GM12878 (cell line): Measurements from ENCODE around the gene UBE2C. TPM values are rescaled to one million over a fixed set of nuclear protein-coding genes. Genes with fewer than 3 reads are reported as not detected.

Experiments
- ATAC-seq: fragments of 200-7000 bp; cut with Tn5 transposase; 3 replicates; pipeline ENCODE4 v1.9.1; 2020; ENCODE audit warnings: mild to moderate bottlenecking, moderate library complexity
- BruUV-seq: library from RNA; stranded (reverse); fragments of 400-500 nt; replicated peaks from 2 replicates; lab custom pipeline; 2021; lab: Mats Ljungman, UMichigan
- CTCF ChIA-PET: fragments of 300-600 bp; sonication (Branson Sonifier 250); formaldehyde crosslinking; extraction: SDS; loops from one replicate; lab custom pipeline; 2021; ENCODE audit warnings: inconsistent platforms; lab: Yijun Ruan, JAX
- POLR2A ChIA-PET: fragments of 350-600 bp; formaldehyde crosslinking; extraction: SDS; loops from one replicate; lab custom pipeline; 2021; ENCODE audit warnings: inconsistent platforms; lab: Charles Lee
- RAD21 ChIA-PET: fragments of 300-600 bp; sonication (Branson Sonifier 250); formaldehyde crosslinking; loops from one replicate; lab custom pipeline; 2023; ENCODE audit warnings: antibody characterized with exemption; ENCODE audit not compliant: unreplicated experiment; lab: Charles Lee
- SMC1A ChIA-PET: fragments of 300-600 bp; sonication (Branson Sonifier 250); formaldehyde crosslinking; loops from one replicate; lab custom pipeline; 2023; ENCODE audit not compliant: unreplicated experiment, uncharacterized antibody; lab: Charles Lee
- DNase-seq: peaks from one replicate; pipeline ENCODE4 v3.0.0-alpha.2; 2011; ENCODE audit warnings: low read depth, low spot score
- FAIRE-seq: peaks from 3 replicates; lab custom pipeline; 2011; peaks lifted over from hg19 to GRCh38; lab: Jason Lieb, UNC
- H2AFZ ChIP-seq: 2 replicates; pipeline ENCODE4 v1.6.0; 2011; ENCODE audit warnings: low read depth, low read length, control low read depth; ENCODE audit not compliant: control insufficient read depth
- H3K27ac ChIP-seq: 2 replicates; pipeline ENCODE4 v1.5.1; 2011; ENCODE audit warnings: control low read depth; ENCODE audit not compliant: control insufficient read depth, insufficient read depth
- H3K27me3 ChIP-seq, 2 experiments: replicated peaks in 1 of 2; 2 replicates each; pipeline versions ENCODE4 v1.6.0 to v1.6.1; 2011; ENCODE audit warnings: low read length in 1 of 2; ENCODE audit not compliant: control insufficient read depth in 2 of 2, insufficient read depth in 2 of 2
- H3K36me3 ChIP-seq, 2 experiments: 2 replicates each; pipeline ENCODE4 v1.5.1; 2011; ENCODE audit warnings: low read length in 1 of 2; ENCODE audit not compliant: control insufficient read depth in 2 of 2, insufficient read depth in 2 of 2
- H3K4me1 ChIP-seq: 2 replicates; pipeline ENCODE4 v1.6.1; 2011; ENCODE audit warnings: mild to moderate bottlenecking, low read length, moderate library complexity, mixed read lengths; ENCODE audit not compliant: control insufficient read depth, insufficient read depth
- H3K4me2 ChIP-seq: 2 replicates; pipeline ENCODE4 v1.6.0; 2011; ENCODE audit warnings: control low read depth; ENCODE audit not compliant: control insufficient read depth, insufficient read depth
- H3K4me3 ChIP-seq: fragments of 200-600 bp; sonication (generic); 2 replicates; pipeline ENCODE4 v1.5.1; 2016
- H3K79me2 ChIP-seq: 2 replicates; pipeline ENCODE4 v1.6.0; 2011; ENCODE audit warnings: low read length; ENCODE audit not compliant: control insufficient read depth, insufficient read depth
- H3K9ac ChIP-seq: 2 replicates; pipeline ENCODE4 v1.8.0; 2011; ENCODE audit warnings: low read length, control low read depth, mixed read lengths; ENCODE audit not compliant: control insufficient read depth, insufficient read depth
- H3K9me3 ChIP-seq: replicated peaks from 3 replicates; pipeline ENCODE4 v1.5.1; 2011; ENCODE audit warnings: mild to moderate bottlenecking, low read length; ENCODE audit not compliant: control insufficient read depth, insufficient read depth
- H4K20me1 ChIP-seq: 2 replicates; pipeline ENCODE4 v1.6.0; 2011; ENCODE audit not compliant: control insufficient read depth, insufficient read depth
- BCLAF1 ChIP-seq: fragments of 450-650 bp; IDR thresholded peaks from 2 replicates; pipeline ENCODE4 v1.6.1; 2017; ENCODE audit warnings: antibody characterized with exemption, mild to moderate bottlenecking, moderate library complexity
- ETV6 ChIP-seq, 2 experiments: fragments of 450-650 bp in 1 of 2; IDR thresholded peaks in 1 of 2; conservative IDR thresholded peaks in 1 of 2; 2 replicates each; pipeline ENCODE4 v1.6.1; 2014; ENCODE audit warnings: antibody characterized with exemption in 1 of 2, borderline replicate concordance in 1 of 2, low read depth in 1 of 2, mild to moderate bottlenecking in 1 of 2, moderate library complexity in 1 of 2
- IKZF2 ChIP-seq, 2 experiments: fragments of 450-650 bp; IDR thresholded peaks; 2 replicates each; pipeline ENCODE4 v1.6.1; 2017; ENCODE audit warnings: mild to moderate bottlenecking in 2 of 2, moderate library complexity in 2 of 2
- MXI1 ChIP-seq: fragments of 150-350 bp; IDR thresholded peaks from 2 replicates; pipeline ENCODE4 v1.6.1; 2011; ENCODE audit warnings: low read depth, mild to moderate bottlenecking, inconsistent platforms, low read length, improper control_type of control experiment
- PAX8 ChIP-seq: fragments of 450-650 bp; IDR thresholded peaks from 2 replicates; pipeline ENCODE4 v1.6.1; 2017; ENCODE audit warnings: mild to moderate bottlenecking, moderate library complexity
- POLR2AphosphoS2 ChIP-seq: IDR thresholded peaks from 2 replicates; pipeline ENCODE4 v1.6.1; 2011; ENCODE audit warnings: low read depth, mild to moderate bottlenecking, low read length, improper control_type of control experiment, moderate library complexity
- WGBS: methylation state at CpG from one replicate; pipeline ENCODE4 v1.1.6; 2016; ENCODE audit warnings: low lambda C conversion rate; ENCODE audit not compliant: insufficient replicate concordance, insufficient coverage; ENCODE audit errors: missing lambda C conversion rate; 5-methylcytosine and 5-hydroxymethylcytosine counted together
- in situ Hi-C: fragments of 300-500 bp; cut with MboI; formaldehyde crosslinking; loops from 9 replicates; pipeline ENCODE4 v1.14.3; 2018; ENCODE audit warnings: mixed read lengths
- intact Hi-C: fragments of 100-400 bp; cut with micrococcal nuclease; formaldehyde crosslinking; loops from one replicate; pipeline ENCODE4 v1.14.2; 2022; ENCODE audit not compliant: unreplicated experiment
- polyA plus RNA-seq, 11 experiments: library from polyadenylated mRNA; depleted of rRNA in 4 of 11; unstranded in 6 of 11; stranded (reverse) in 5 of 11; fragments of >200 nt; fragmentation: Nextera tagmentation in 4 of 11; fragmentation: Illumina TruSeq in 1 of 11; extraction: Ambion mirVana in 4 of 11; extraction: Trizol in 1 of 11; gene quantifications; 1 replicate in 1 of 11; 2 replicates in 10 of 11; pipeline versions ENCODE4 v1.2.1 to v1.2.3, GENCODE V29; 2011 to 2016; ENCODE audit warnings: inconsistent platforms in 2 of 11, missing spikeins in 2 of 11, low read depth in 1 of 11
- total RNA-seq, 4 experiments: library from RNA; depleted of rRNA in 3 of 4; stranded (reverse); fragments of >200 nt in 3 of 4; fragmentation: Illumina TruSeq in 1 of 4; extraction: Trizol in 1 of 4; gene quantifications; 2 replicates each; pipeline versions ENCODE4 v1.2.1 to v1.2.3, GENCODE V29; 2013 to 2021

The UBE2C gene
- total and polyA plus RNA-seq, 10 of the 15 experiments (the other 5 are each of a cell fraction or from before 2014, with no cell fraction given), result 86.2 to 412 (median 176) TPM

DNA sequence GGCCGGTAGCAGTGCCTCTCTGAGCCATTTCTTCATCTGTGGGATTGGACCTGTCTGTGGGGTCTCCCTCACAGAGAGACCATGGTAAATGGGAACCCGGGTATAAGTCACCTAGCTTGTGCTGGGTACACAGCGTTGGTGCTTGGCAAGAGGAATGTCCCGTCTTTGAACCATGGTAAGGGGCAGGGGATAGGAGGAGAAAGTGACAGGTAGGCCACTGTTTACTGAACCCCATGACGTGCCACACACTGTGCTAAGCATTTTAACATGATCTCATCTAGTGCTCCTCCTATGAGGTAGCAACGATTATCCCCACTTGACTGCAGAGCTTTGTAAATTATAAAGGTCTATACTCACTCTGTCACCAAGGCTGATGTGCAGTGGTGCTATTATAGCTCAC lies 15.3 kb downstream of the UBE2C start:
- Histone ChIP-seq H3K36me3 (no peaks in the 10 kb centered on the region), H3K9ac (no peak overlapping the region), H4K20me1 (no peaks in the 10 kb centered on the region), H3K4me3 (no peak overlapping the region), H3K4me2 (no peak overlapping the region), H3K9me3 (no peaks in the 10 kb centered on the region), H2AFZ (no peak overlapping the region), H3K27me3 (no peaks in the 10 kb centered on the region; a peak in 1 of 4 replicates), H3K4me1 (peaks cover 5% of the 10 kb centered on the region; the same call in 1 of the 2 replicates), H3K79me2 (no peaks in the 10 kb centered on the region), H3K27ac (no peak overlapping the region)
- ChIA-PET CTCF (no interaction called here), POLR2A (no interaction called here), RAD21 (no interaction called here), SMC1A (no interaction called here)
- intact Hi-C loops (no loop called here), in situ Hi-C loops (no loop called here)
- FAIRE-seq (no peak), DNase-seq (no peak), ATAC-seq (no peak)
- 39% methylated on average over 6 of the region's 6 CpGs for WGBS
- no peak for TF ChIP-seq MXI1
- TF ChIP-seq POLR2AphosphoS2, result no peak
- TF ChIP-seq BCLAF1, result no peak
- TF ChIP-seq PAX8, result no peak
- TF ChIP-seq IKZF2 (IDR thresholded peaks at IDR 0.05), result no peak
- TF ChIP-seq ETV6 (conservative IDR thresholded peaks at IDR 0.05 in 1 of 2, IDR thresholded peaks at IDR 0.05 in 1 of 2; ENCODE audit: borderline replicate concordance in 1 of 2, low read depth in 1 of 2), result no peak
- BruUV-seq, result no TSS peak
